Measurements from ENCODE around the gene MGAT4A. TPM values are rescaled to one million over a fixed set of nuclear protein-coding genes. Genes with fewer than 3 reads are reported as not detected.

The MGAT4A gene
- polyA plus RNA-seq, 4 donors = 28.9 to 50.4 (median 37.1) TPM

- 81 to 85% (median 83%) methylated on average over 10 of the region's 10 CpGs for WGBS, 3 donors
- Histone ChIP-seq H3K9me3 (ENCODE audit: control insufficient read depth in 2 of 2, insufficient read depth in 1 of 2, low read depth in 1 of 2, low read length in 1 of 2) (no peaks in the 10 kb centered on the region), H3K36me3 (ENCODE audit: control insufficient read depth in 3 of 3, insufficient read depth in 2 of 3, low read depth in 1 of 3, low read length in 3 of 3) (peaks cover 0 to 50% (median 2%) of the 10 kb centered on the region in 3 donors)
These were observed 153.6 kb downstream of the MGAT4A start for GRCh38 chr2:98577313-98577712.

DNA sequence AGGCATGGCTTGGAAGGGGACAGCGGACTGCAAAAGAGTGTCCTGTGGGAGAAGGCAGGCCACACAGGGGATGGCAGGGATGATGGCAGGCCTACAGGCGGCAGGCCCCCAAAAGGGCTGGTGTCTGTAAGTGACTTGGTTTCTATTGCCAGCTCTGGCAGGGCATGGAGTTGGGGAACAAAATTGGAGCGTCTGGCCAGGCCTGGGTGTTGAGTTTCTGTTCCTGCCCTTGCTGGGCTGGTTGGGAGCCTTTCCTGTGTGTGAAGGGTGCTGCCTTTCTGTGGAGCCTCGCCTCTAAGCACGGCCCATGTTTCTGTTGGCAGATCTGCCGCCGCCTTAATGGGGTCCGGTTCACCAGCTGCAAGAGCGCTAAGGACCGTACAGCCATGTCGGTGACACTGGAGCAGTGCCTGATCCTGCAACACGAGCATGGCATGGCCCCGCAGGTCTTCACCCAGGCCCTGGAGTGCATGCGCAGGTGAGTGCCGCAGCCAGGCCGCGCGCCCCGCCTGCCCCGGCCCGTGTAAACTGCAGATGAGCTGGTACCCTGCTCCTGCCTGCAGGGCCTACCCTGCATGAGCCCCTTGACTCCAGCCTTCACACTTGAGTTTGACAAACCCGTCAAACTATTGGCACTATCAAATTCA lies 154.1 kb downstream of the MGAT4A start:
- H3K36me3 ChIP-seq (ENCODE audit: control insufficient read depth in 3 of 3, insufficient read depth in 2 of 3, low read depth in 1 of 3, low read length in 3 of 3) = peaks cover 0 to 55% (median 2%) of the 10 kb centered on the region in 3 donors
- no peak overlapping the region for H3K4me3 ChIP-seq (ENCODE audit: low read depth in 1 of 3, low read length in 3 of 3)
- H3K27me3 ChIP-seq (ENCODE audit: control insufficient read depth in 3 of 3, insufficient read depth in 3 of 3, low read length in 3 of 3) = no peaks in the 10 kb centered on the region
- H3K9me3 ChIP-seq (ENCODE audit: control insufficient read depth in 2 of 2, insufficient read depth in 1 of 2, low read depth in 1 of 2, low read length in 1 of 2) = no peaks in the 10 kb centered on the region
- 92 to 95% (median 95%) methylated on average over 22 of the region's 22 CpGs for WGBS, 3 donors
- no peak for DNase-seq
- H3K4me1 ChIP-seq (ENCODE audit: control insufficient read depth in 3 of 3, insufficient read depth in 2 of 3, low read depth in 1 of 3, low read length in 2 of 3) = no peaks in the 10 kb centered on the region
- no peak overlapping the region for H3K27ac ChIP-seq (ENCODE audit: low read depth in 1 of 3, low read length in 2 of 3)
- FAIRE-seq = no peak

More at GRCh38 chr2:98577313-98577712, 153.6 kb downstream of the MGAT4A start:
- no peaks in the 10 kb centered on the region for H3K27me3 ChIP-seq (ENCODE audit: control insufficient read depth in 3 of 3, insufficient read depth in 3 of 3, low read length in 3 of 3)
- H3K4me3 ChIP-seq (ENCODE audit: low read depth in 1 of 3, low read length in 3 of 3) = no peak overlapping the region
- no peak overlapping the region for H3K27ac ChIP-seq (ENCODE audit: low read depth in 1 of 3, low read length in 2 of 3)
- DNase-seq = no peak
- no peaks in the 10 kb centered on the region for H3K4me1 ChIP-seq (ENCODE audit: control insufficient read depth in 3 of 3, insufficient read depth in 2 of 3, low read depth in 1 of 3, low read length in 2 of 3)
- no peak for FAIRE-seq

- Histone ChIP-seq H3K27me3 (ENCODE audit: control insufficient read depth in 3 of 3, insufficient read depth in 3 of 3, low read length in 3 of 3) (no peaks in the 10 kb centered on the region), H3K27ac (ENCODE audit: low read depth in 1 of 3, low read length in 2 of 3) (no peak overlapping the region), H3K36me3 (ENCODE audit: control insufficient read depth in 3 of 3, insufficient read depth in 2 of 3, low read depth in 1 of 3, low read length in 3 of 3) (peaks cover 0 to 73% (median 2%) of the 10 kb centered on the region in 3 donors), H3K4me1 (ENCODE audit: control insufficient read depth in 3 of 3, insufficient read depth in 2 of 3, low read depth in 1 of 3, low read length in 2 of 3) (no peaks in the 10 kb centered on the region), H3K4me3 (ENCODE audit: low read depth in 1 of 3, low read length in 3 of 3) (no peak overlapping the region), H3K9me3 (ENCODE audit: control insufficient read depth in 2 of 2, insufficient read depth in 1 of 2, low read depth in 1 of 2, low read length in 1 of 2) (no peaks in the 10 kb centered on the region)
- 94 to 97% (median 95%) methylated on average over 13 of the region's 13 CpGs for WGBS, 3 donors
- DNase-seq = no peak
- no peak for FAIRE-seq
These were observed 157.5 kb downstream of the MGAT4A start for GRCh38 chr2:98573426-98573825.

GRCh38 chr2:98572676-98573075 lies 158.3 kb downstream of the MGAT4A start:
- Histone ChIP-seq H3K9me3 (ENCODE audit: control insufficient read depth in 2 of 2, insufficient read depth in 1 of 2, low read depth in 1 of 2, low read length in 1 of 2) (no peaks in the 10 kb centered on the region), H3K27ac (ENCODE audit: low read depth in 1 of 3, low read length in 2 of 3) (no peak overlapping the region), H3K36me3 (ENCODE audit: control insufficient read depth in 3 of 3, insufficient read depth in 2 of 3, low read depth in 1 of 3, low read length in 3 of 3) (peaks cover 0 to 72% (median 2%) of the 10 kb centered on the region in 3 donors), H3K4me1 (ENCODE audit: control insufficient read depth in 3 of 3, insufficient read depth in 2 of 3, low read depth in 1 of 3, low read length in 2 of 3) (no peaks in the 10 kb centered on the region), H3K4me3 (ENCODE audit: low read depth in 1 of 3, low read length in 3 of 3) (no peak overlapping the region), H3K27me3 (ENCODE audit: control insufficient read depth in 3 of 3, insufficient read depth in 3 of 3, low read length in 3 of 3) (no peaks in the 10 kb centered on the region)
- FAIRE-seq = no peak
- WGBS, 3 donors = 92 to 95% (median 94%) methylated on average over 15 of the region's 15 CpGs
- DNase-seq = no peak

DNA sequence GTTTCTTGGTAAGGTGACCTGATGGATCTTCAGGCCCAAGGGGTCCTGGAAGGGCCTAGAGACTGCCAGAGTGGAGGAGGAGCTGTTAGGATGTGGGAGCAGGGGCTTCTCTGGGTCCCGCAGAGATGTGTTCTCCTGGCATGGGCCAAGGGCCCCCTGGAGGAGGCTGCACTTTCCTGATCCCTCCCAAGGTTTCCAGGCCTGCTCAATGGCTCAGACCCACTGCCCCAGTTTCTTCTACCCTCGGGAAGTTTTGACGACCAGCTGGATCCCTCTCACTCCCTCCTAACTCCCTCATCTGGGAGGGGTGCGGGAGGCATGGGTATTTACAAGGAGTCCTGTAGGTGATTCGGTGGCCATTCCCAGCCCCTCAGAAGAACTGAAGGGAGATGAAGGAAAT lies 158.7 kb downstream of the MGAT4A start:
- H3K9me3 ChIP-seq (ENCODE audit: control insufficient read depth in 2 of 2, insufficient read depth in 1 of 2, low read depth in 1 of 2, low read length in 1 of 2) = no peaks in the 10 kb centered on the region
- H3K36me3 ChIP-seq (ENCODE audit: control insufficient read depth in 3 of 3, insufficient read depth in 2 of 3, low read depth in 1 of 3, low read length in 3 of 3) = peaks cover 0 to 72% (median 2%) of the 10 kb centered on the region in 3 donors
- WGBS, 3 donors = 87 to 93% (median 92%) methylated on average over 5 of the region's 5 CpGs
- DNase-seq (no peak), FAIRE-seq (no peak)
- H3K4me1 ChIP-seq (ENCODE audit: control insufficient read depth in 3 of 3, insufficient read depth in 2 of 3, low read depth in 1 of 3, low read length in 2 of 3) = no peaks in the 10 kb centered on the region
- H3K27me3 ChIP-seq (ENCODE audit: control insufficient read depth in 3 of 3, insufficient read depth in 3 of 3, low read length in 3 of 3) = no peaks in the 10 kb centered on the region
- H3K27ac ChIP-seq (ENCODE audit: low read depth in 1 of 3, low read length in 2 of 3) = no peak overlapping the region
- H3K4me3 ChIP-seq (ENCODE audit: low read depth in 1 of 3, low read length in 3 of 3) = no peak overlapping the region

DNA sequence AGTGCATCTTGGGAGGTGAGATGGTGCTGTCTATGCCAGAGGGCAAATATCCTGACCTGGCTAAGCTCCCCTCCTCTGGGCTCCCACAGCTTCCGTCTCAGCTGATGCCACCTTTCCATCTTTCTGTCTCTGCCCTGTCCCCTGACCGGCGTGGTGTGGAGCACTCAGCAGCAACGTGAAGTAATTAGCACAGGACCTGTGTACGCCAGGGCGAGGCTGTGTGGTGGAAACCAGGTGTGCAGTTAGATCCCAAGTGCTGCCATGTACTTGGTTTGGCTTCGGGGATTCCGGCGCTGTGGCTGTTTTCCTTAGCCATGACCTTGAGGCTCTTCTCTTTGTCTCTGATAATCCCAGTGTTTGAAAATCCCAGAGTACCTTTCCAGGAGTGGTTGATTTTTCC lies 159.1 kb downstream of the MGAT4A start:
- DNase-seq (no peak), FAIRE-seq (no peak)
- H3K36me3 ChIP-seq (ENCODE audit: control insufficient read depth in 3 of 3, insufficient read depth in 2 of 3, low read depth in 1 of 3, low read length in 3 of 3) = peaks cover 0 to 72% (median 2%) of the 10 kb centered on the region in 3 donors
- no peak overlapping the region for H3K27ac ChIP-seq (ENCODE audit: low read depth in 1 of 3, low read length in 2 of 3)
- H3K9me3 ChIP-seq (ENCODE audit: control insufficient read depth in 2 of 2, insufficient read depth in 1 of 2, low read depth in 1 of 2, low read length in 1 of 2) = no peaks in the 10 kb centered on the region
- 87 to 94% (median 90%) methylated on average over 9 of the region's 9 CpGs for WGBS, 3 donors
- no peaks in the 10 kb centered on the region for H3K4me1 ChIP-seq (ENCODE audit: control insufficient read depth in 3 of 3, insufficient read depth in 2 of 3, low read depth in 1 of 3, low read length in 2 of 3)
- no peaks in the 10 kb centered on the region for H3K27me3 ChIP-seq (ENCODE audit: control insufficient read depth in 3 of 3, insufficient read depth in 3 of 3, low read length in 3 of 3)
- H3K4me3 ChIP-seq (ENCODE audit: low read depth in 1 of 3, low read length in 3 of 3) = no peak overlapping the region

DNA sequence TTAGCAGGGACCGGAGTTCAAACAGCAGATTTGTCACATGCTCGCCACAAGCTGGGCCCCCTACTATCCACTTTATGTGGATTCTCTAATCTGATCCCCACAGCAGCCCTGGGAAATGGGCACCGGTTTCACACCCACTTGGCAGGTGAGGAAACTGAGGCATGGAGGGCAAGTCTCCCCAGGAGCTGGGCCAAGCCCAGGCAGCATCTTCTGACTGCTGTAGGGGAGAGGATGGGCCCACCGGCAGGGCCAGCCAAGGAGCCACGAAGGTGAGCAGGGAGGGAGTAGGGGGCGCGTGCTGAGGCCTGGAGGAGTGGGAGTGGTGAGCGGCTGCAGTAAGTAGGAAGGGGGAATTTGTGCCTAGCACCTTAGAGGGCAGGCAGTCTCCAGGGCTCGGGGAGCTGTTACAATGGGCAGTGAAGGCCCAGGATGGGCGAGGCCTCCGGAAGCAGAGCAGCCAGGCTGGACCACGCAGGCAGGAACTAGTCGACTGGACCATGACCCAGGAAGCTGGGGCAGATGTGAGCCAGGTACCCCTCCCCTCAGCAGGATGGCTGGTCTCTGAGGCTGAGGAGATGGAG lies 159.7 kb downstream of the MGAT4A start:
- FAIRE-seq (no peak), DNase-seq (no peak)
- H3K36me3 ChIP-seq (ENCODE audit: control insufficient read depth in 3 of 3, insufficient read depth in 2 of 3, low read depth in 1 of 3, low read length in 3 of 3) = peaks cover under 1 to 73% (median 2%) of the 10 kb centered on the region in 3 donors
- H3K4me3 ChIP-seq (ENCODE audit: low read depth in 1 of 3, low read length in 3 of 3) = no peak overlapping the region
- no peaks in the 10 kb centered on the region for H3K4me1 ChIP-seq (ENCODE audit: control insufficient read depth in 3 of 3, insufficient read depth in 2 of 3, low read depth in 1 of 3, low read length in 2 of 3)
- no peaks in the 10 kb centered on the region for H3K27me3 ChIP-seq (ENCODE audit: control insufficient read depth in 3 of 3, insufficient read depth in 3 of 3, low read length in 3 of 3)
- no peak overlapping the region for H3K27ac ChIP-seq (ENCODE audit: low read depth in 1 of 3, low read length in 2 of 3)
- no peaks in the 10 kb centered on the region for H3K9me3 ChIP-seq (ENCODE audit: control insufficient read depth in 2 of 2, insufficient read depth in 1 of 2, low read depth in 1 of 2, low read length in 1 of 2)
- 88 to 93% (median 93%) methylated on average over 13 of the region's 13 CpGs for WGBS, 3 donors

GRCh38 chr2:98570356-98570755 lies 160.6 kb downstream of the MGAT4A start:
- peaks cover 2 to 80% (median 3%) of the 10 kb centered on the region in 3 donors for H3K36me3 ChIP-seq (ENCODE audit: control insufficient read depth in 3 of 3, insufficient read depth in 2 of 3, low read depth in 1 of 3, low read length in 3 of 3)
- no peak overlapping the region for H3K4me3 ChIP-seq (ENCODE audit: low read depth in 1 of 3, low read length in 3 of 3)
- H3K4me1 ChIP-seq (ENCODE audit: control insufficient read depth in 3 of 3, insufficient read depth in 2 of 3, low read depth in 1 of 3, low read length in 2 of 3) = no peaks in the 10 kb centered on the region
- DNase-seq (no peak), FAIRE-seq (no peak)
- H3K9me3 ChIP-seq (ENCODE audit: control insufficient read depth in 2 of 2, insufficient read depth in 1 of 2, low read depth in 1 of 2, low read length in 1 of 2) = no peaks in the 10 kb centered on the region
- H3K27ac ChIP-seq (ENCODE audit: low read depth in 1 of 3, low read length in 2 of 3) = no peak overlapping the region
- H3K27me3 ChIP-seq (ENCODE audit: control insufficient read depth in 3 of 3, insufficient read depth in 3 of 3, low read length in 3 of 3) = no peaks in the 10 kb centered on the region
- 94 to 99% (median 94%) methylated on average over 5 of the region's 5 CpGs for WGBS, 3 donors
